Stimulated activated CD8-positive, alpha-beta memory T cell treated with anti-CD3 and anti-CD28 coated beads, Interleukin-12 subunit alpha, Interleukin-12 subunit beta, amount 100 ng/mL, for 1 hour (primary cell): ENCODE data around the gene BMP5.

Experiments
- DNase-seq: peaks from one replicate; pipeline ENCODE4 v3.0.0-alpha.2; 2020; ENCODE audit warnings: low read depth

Gene BMP5

DNA sequence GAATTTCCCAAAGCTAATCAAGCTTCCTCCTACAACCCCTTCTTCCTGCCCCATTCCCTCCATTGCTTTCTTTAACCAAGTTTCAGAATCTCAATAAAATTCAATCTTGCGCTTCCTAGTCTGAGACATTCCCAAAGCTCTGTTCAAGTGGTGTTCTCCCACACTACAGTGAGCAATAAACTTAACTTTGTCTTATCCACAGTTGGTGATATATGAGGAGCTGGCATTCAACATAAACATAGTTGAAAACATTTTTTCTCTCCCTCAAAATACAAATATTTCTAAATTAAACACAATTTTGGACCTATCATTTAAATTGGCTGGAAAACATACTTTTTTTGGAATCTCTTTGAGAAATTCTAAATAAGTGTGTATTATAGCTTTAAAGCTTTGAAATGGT is 166.7 kb downstream of the BMP5 start:
- no peak for DNase-seq

DNA sequence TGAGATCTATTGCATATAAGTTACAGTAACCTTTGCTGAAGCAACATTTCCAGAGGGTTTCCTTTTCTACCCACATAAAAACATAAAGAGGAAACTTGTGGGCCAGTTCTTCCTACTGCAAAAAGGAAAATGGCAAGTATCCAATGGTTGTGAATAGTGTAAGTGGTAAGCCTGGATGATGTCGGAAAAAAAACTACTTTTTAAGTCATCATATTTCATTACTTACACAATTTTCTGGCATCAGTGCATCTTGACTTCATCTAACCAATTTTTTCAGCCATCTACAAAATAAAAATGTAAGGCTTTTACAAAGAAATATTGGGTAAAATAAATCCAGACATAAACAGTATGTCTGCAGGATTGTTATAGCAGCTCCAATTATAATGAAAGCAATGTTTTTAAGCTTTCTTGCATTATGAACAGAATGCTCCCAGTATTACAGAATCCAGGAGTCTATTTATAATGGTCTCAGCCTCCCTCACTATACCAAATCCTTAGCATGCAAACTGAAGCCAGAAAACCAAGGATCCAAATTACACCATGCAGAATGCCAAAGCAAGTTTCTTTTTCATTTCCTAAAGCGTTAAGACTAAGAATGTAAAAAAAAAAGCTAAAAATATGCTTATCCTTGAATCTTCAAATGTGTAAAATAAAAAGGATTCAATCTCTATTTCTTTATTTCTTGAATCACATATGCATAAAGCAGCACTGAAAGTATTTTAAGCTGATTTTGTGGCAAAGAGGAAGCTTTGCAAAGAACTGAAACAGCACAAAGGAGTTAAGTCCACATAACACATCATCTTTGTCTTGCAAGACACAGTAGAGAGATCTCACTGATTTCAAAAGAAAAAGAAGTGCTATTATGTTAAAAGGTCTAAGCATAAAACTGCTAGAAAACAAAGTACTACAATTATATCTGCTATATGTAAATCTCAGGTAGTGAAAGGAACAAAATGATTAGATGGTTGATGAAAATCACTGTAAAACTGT is 169.6 kb downstream of the BMP5 start:
- no peak for DNase-seq

- DNase-seq: no peak
Observed at GRCh38 chr6:55704421-55704820, 171.0 kb downstream of the BMP5 start.
